Measurements from ENCODE around the gene TGIF2LX.
"Not testable (repeated sequence)": the region's sequence is repeated elsewhere in the genome, so short reads cannot be mapped to it uniquely, and the experiment has no call there.

The TGIF2LX gene

GRCh38 chrX:89921665-89922064 lies at the start of gene TGIF2LX:
TSS of gene TGIF2LX (plus strand) at chrX:89921908. CDS start at chrX:89922086, 178 bp downstream.
- DNase-seq (ENCODE audit: low read depth): not testable (repeated sequence)

GRCh38 chrX:89922338-89922934 lies 728 bp downstream of the TGIF2LX start:
- not testable (repeated sequence) for H3K4me3 ChIP-seq (ENCODE audit: low read depth, low read length); DNase-seq (ENCODE audit: low read depth)

More at GRCh38 chrX:89921665-89922064, at the start of gene TGIF2LX:
- H3K4me3 ChIP-seq (ENCODE audit: low read depth, low read length): not testable (repeated sequence)

- not testable (repeated sequence) for H3K4me3 ChIP-seq (ENCODE audit: low read depth, low read length); DNase-seq (ENCODE audit: low read depth)
Measured at GRCh38 chrX:89943077-89943476, 21.4 kb downstream of the TGIF2LX start.

- not testable (repeated sequence) for H3K4me3 ChIP-seq (ENCODE audit: low read depth, low read length); DNase-seq (ENCODE audit: low read depth)
Measured at GRCh38 chrX:89965588-89965987, 43.9 kb downstream of the TGIF2LX start.

Measured in LNCaP clone FGC (cell line).